Activated naive CD4-positive, alpha-beta T cell treated with anti-CD3 and anti-CD28 coated beads, Interleukin-2, amount 50 U/mL, for 72 hours (primary cell): Measurements from ENCODE around the gene FIBP. TPM values are rescaled to one million over a fixed set of nuclear protein-coding genes. Genes with fewer than 3 reads are reported as not detected.

Source experiments
- ATAC-seq, 2 donors: fragments of 150-1000 bp; cut with Tn5 transposase; 2 replicates each; pipeline ENCODE4 v1.10.0; 2021; ENCODE audit warnings: mild to moderate bottlenecking in 2 of 2, moderate library complexity in 2 of 2
- DNase-seq, 2 donors: peaks; one replicate each; pipeline ENCODE4 v3.0.0; 2021 to 2022; ENCODE audit warnings: low spot score in 2 of 2
- H3K27ac Mint-ChIP-seq, 2 donors: one replicate each; pipeline ENCODE4 v1.8.0; 2022; ENCODE audit warnings: mild to moderate bottlenecking in 2 of 2, mixed read lengths in 2 of 2
- H3K36me3 Mint-ChIP-seq, 2 donors: one replicate each; pipeline ENCODE4 v1.8.0; 2022; ENCODE audit warnings: mixed read lengths in 2 of 2
- H3K9me3 Mint-ChIP-seq, 2 donors: one replicate each; pipeline ENCODE4 v1.8.0; 2022; ENCODE audit warnings: mixed read lengths in 2 of 2
- total RNA-seq, 2 donors: library from RNA; stranded (reverse); gene quantifications; one replicate each; pipeline ENCODE4 v1.2.3, GENCODE V29; 2022

The FIBP gene
- total RNA-seq, 2 donors from 2014 or later: 69.4 to 101 TPM

DNA sequence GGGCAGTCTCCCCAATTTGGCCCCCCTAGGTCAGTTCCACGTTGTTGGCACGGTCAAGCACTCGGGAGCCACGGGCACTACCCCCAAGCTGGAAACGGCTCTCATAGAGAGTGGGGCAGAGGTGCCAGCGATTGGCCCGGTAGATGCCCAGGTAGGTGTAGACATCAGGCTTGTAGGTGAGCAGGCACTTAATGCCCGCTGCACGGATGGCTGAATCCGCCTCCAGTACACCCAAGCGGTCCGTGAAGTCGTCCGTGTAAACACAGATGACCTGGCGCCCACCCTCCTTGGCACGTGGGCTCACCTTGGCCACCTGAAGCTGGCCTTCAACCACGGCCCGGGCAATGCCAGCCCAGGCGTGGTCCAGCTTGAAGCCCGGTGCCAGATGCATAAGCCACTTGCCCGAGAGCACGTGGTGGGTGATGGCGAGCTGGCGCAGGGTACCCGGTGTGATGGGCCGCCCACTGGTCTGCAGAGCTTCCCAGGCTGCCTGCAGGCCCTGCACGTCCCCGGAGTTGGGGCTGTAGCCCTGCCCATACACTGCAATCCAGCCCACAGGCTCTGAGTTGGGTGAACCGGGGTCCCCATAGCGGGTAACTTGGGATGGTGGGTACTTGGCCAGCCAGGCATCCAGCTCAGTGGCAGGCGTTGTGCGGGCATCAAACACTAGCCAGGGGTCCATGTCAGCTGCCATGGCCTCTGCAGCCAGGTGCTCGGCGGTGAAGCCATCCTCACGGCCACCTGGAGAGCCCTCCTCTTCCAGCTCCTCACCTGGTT lies 29.4 kb upstream of the FIBP start:
- DNase-seq (no peak), ATAC-seq (no peak)
- no peaks in the 10 kb centered on the region for H3K9me3 Mint-ChIP-seq
- H3K27ac Mint-ChIP-seq: peak overlapping the region in 1 of 2 donors; percentile 88
- peaks cover 0 to 11% of the 10 kb centered on the region in 2 donors for H3K36me3 Mint-ChIP-seq

DNA sequence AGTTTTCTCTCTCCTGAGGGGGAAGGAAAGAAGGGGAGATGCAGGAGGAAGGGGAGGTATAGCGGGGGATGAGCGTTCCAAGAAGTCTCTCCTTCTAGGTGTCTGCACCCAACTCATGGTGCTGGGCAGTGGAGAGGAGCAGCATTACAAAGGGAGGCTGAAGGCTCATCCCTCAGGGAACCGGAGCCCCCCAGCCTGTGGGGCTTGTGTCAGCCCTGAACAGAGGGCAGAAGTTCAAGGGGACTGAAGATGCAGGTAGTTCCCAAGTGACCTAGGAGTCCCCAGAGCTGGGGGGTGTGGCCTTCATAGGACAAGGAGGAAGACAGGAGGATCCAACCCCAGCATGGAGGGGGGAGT lies 28.8 kb upstream of the FIBP start:
- peaks cover 0 to 11% of the 10 kb centered on the region in 2 donors for H3K36me3 Mint-ChIP-seq
- DNase-seq (no peak), ATAC-seq (no peak)
- peak overlapping the region in 1 of 2 donors; percentile 33 for H3K27ac Mint-ChIP-seq
- H3K9me3 Mint-ChIP-seq: no peaks in the 10 kb centered on the region

DNA sequence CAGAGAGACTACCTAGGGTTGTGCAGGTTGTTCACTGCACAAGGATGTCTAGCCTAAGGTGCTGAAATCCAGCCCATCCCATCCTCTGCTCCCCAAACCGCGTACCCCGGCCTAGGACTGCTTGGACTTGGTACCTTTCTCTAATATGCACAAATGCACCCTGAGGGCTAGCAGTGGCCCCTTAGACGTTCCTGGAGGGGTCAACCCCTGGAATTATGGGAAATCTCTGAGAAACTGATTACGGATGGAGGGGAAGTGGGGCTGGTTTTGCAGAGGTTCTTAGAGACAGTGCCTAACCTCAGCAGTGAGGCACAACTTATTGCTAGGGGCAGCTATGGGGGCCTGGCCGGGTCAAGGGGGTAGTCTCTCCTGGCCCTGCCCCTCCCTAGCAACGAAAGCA lies 28.1 kb upstream of the FIBP start:
- no peak for ATAC-seq

DNA sequence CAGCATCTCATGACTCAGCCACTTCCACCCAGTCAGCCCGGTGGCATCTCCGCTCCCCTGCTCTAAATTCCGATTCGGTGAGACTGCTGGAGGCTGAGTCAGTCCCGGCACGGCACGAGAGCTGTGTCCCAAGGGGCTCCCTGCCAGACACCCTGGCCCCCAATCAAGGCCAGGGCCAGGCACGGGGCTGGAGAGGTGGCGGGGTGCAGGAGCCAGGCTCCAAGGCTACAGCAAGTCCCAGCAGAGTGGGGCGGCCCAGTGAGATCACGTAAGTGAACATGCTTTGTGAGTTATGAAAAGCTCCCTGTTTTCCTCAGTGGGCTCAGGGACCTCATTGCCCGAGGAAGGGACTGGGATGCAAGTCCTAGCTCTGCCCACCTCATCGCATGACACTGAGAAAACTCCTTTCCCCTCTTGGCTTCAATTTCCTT lies 27.6 kb upstream of the FIBP start:
- Mint-ChIP-seq H3K36me3 (peaks cover 0 to 11% of the 10 kb centered on the region in 2 donors), H3K27ac (no peak overlapping the region), H3K9me3 (no peaks in the 10 kb centered on the region)
- ATAC-seq (no peak), DNase-seq (no peak)

More for the DNA sequence above, 28.1 kb upstream of the FIBP start:
- Mint-ChIP-seq H3K9me3 (no peaks in the 10 kb centered on the region), H3K27ac (no peak overlapping the region), H3K36me3 (peaks cover 0 to 11% of the 10 kb centered on the region in 2 donors)
- no peak for DNase-seq

DNA sequence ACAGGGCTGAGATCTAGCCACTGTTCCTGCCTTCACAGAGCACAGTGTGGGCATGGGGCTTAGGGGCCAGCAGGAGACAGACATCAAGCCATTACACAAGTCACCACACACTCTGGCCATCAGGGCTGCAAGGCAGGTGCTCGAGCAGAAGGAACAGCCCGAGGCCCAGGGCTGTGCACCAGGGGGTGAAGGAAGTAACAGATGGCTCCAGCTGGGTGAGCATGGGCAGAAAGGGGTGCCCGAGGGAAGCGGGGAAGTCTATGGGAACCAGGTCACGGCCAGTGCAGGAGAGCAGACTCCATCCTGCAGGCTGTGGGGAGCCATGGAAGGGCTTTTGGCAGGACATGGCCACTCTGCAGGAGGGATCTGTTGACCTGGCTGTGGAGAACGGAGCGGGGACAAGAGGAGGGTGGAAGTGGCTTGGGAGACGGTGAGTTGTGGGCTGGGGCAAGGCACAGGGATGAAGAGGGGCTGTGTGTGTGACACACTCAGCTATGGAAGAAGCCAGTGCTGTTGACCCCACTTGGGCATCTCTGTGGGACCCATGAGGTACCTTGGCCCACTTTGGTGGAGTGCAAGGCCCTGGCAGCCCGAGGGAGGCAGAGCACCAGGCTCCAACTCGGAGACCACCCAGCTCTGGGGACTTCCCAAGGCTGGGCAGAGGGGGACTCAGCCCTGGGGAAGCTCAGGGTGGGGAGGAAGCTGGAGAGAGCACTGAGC lies 27.0 kb upstream of the FIBP start:
- DNase-seq (no peak), ATAC-seq (no peak)
- no peaks in the 10 kb centered on the region for H3K9me3 Mint-ChIP-seq
- peaks cover 0 to 11% of the 10 kb centered on the region in 2 donors for H3K36me3 Mint-ChIP-seq
- peak overlapping the region in 1 of 2 donors; percentile 10 for H3K27ac Mint-ChIP-seq

DNA sequence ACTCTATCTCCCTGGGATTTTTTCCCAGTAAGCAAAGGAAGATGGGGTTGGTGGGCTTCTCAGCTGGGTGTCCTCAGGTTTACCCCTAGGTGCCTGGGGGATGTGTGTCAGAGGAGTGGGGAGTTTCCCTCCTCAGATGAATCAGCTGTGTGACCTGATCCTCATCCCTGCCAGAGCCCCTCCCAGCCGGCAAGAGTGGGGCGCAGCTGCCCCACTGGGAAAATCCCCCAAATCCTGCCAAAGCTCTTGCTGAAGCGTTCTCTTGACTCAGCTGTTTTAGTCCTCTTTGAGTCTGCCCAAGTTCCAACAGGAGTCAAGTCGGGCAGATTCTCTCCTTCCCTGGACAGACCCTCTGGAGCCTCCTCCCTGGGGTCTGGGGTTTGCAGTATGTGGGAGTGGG lies 24.6 kb upstream of the FIBP start:
- Mint-ChIP-seq H3K27ac (no peak overlapping the region), H3K36me3 (peaks cover 0 to 6% of the 10 kb centered on the region in 2 donors), H3K9me3 (no peaks in the 10 kb centered on the region)
- ATAC-seq: peak in 1 of 2 donors; percentile 59
- DNase-seq: no peak

DNA sequence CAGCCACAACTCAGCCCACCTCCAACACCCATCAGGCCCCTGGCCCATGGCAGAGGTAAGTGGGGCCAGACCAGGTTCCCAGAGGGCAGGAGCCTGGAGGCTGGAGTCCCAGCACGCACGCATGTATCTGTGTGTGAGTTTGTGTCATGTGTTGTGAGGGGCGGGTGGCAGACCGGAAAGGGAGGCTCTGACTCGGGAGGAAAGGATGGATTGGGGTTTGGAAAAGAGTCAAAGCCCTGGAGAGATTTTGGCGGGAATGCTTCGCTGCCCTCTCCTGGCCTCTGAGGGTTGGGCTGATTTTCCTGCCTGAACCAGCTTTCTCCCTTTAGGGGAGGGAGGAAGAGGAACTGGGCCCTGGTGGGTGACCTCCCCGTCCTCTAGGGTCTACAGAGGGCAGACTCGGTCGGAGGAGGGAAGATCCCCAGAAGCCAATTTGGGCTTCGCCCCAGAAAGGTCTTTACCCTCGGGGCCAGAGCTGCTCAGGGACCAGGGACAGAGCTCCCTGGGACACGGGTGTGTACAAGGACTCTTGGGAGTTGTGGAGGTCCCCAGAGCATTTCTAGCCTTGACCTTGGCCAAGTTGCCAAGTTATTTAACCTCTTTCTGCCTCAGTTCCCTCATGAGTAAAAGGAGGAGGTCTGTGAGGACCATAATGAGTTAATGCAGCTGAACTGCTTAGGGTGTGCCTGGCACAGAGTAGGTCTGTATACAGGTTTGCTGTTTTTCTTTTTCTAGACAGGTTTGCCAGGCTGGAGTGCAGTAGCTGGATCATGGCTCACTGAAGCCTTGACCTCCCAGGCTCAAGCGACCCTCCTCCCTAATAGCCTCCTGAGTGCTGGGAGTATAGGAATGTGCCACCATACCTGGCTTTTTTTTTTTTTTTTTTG lies 23.7 kb upstream of the FIBP start:
- ATAC-seq (peak in 1 of 2 donors; percentile 25), DNase-seq (no peak)
- H3K9me3 Mint-ChIP-seq: no peaks in the 10 kb centered on the region
- H3K27ac Mint-ChIP-seq: no peak overlapping the region
- H3K36me3 Mint-ChIP-seq: peaks cover 0 to 3% of the 10 kb centered on the region in 2 donors

DNA sequence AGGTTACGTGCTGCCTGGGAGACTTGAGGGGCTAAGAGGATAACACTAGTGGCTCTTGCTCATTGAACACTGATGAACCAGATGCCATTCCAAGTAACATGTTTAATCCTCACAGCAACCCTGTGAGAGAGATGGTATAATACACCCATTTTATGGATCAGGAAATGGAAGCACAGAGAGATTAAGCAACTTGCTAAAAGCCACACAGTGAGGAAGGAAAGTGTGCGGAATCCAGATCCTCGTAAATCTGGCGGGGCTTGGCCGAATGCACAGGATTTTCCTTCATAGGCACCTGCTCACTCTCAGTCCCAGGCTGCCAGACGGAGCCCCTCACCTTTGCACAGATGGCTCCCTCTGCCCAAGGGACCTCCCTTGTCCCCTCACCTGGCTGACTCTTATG lies 19.6 kb upstream of the FIBP start:
- H3K9me3 Mint-ChIP-seq: no peaks in the 10 kb centered on the region

DNA sequence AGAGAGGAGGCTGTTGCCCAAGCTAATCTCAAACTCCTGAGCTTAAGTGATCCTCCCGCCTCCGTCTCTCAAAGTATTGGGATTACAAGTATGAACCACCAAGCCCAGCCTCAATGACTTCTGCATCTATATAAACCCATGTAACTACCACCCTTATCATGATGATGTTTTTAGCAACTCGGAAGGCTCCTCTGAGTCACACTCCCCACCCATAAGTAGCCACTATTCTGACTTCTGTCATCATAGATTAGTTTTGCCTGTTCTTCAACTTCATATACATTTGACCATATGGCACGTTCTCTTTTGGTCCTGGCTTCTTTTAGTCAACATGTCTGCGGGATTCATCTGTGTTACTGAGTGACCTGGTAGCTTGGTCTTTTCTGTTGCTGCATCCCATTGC lies 18.3 kb upstream of the FIBP start:
- ATAC-seq (no peak), DNase-seq (no peak)
- no peaks in the 10 kb centered on the region for H3K9me3 Mint-ChIP-seq
- no peak overlapping the region for H3K27ac Mint-ChIP-seq
- no peaks in the 10 kb centered on the region for H3K36me3 Mint-ChIP-seq

More for the DNA sequence above, 19.6 kb upstream of the FIBP start:
- DNase-seq (no peak), ATAC-seq (no peak)
- no peaks in the 10 kb centered on the region for H3K36me3 Mint-ChIP-seq
- H3K27ac Mint-ChIP-seq: no peak overlapping the region

DNA sequence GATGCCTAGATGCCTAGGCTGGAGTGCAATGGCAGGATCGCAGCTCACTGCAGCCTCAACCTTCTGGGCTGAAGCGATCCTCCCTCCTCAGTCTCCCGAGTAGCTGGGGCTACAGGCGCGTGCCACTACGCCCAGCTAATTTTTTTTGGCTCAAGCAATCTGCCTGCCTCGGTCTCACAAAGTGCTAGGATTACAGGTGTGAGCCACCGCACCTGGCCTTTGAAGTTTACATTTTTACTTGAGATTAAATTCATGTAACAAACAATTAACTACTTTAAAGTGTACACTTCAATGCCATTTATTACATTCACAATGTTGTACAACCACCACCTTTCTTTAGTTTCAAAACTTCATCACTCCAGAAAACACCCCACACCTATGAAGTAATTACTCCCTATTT lies 15.4 kb upstream of the FIBP start:
- DNase-seq (no peak), ATAC-seq (no peak)
- Mint-ChIP-seq H3K27ac (no peak overlapping the region), H3K36me3 (peaks cover 0 to 5% of the 10 kb centered on the region in 2 donors), H3K9me3 (no peaks in the 10 kb centered on the region)

DNA sequence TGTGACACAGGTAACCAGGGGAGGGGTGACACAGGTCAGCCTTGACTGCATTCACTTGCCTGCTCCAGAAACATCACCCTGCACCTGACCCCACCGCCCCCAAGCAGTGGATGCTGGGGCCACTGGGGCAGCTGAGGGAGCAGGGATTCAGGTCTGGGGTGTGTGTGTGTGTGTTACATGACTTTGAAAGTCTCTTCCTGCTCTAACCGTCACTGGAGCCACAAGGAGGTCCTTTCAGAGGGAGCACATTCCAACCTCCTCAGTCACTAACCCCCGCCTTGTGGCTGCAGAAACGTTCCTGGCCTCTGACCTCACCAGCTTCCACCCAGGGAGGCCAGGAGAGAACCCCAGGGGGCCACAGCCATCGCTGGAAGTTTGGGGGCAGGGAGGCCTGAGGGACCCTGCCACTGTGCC lies 14.8 kb upstream of the FIBP start:
- DNase-seq (no peak), ATAC-seq (no peak)
- Mint-ChIP-seq H3K9me3 (no peaks in the 10 kb centered on the region), H3K27ac (no peak overlapping the region), H3K36me3 (peaks cover 0 to 9% of the 10 kb centered on the region in 2 donors)

DNA sequence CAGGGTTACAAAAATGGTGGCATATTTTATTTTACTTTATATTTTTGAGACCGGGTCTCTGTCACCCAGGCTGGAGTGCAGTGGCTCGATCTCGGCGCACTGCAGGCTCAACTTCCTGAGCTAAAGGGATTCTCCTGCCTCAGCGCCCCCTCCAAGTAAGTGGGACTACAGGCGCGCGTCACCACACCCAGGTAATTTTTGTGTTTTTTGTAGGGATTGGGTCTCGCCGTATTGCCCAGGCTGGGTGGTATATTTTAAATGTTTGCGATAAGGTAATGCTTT lies 12.6 kb upstream of the FIBP start:
- DNase-seq (no peak), ATAC-seq (no peak)
- H3K27ac Mint-ChIP-seq: peak overlapping the region in 1 of 2 donors; percentile 97
- peaks cover under 1 to 9% of the 10 kb centered on the region in 2 donors for H3K36me3 Mint-ChIP-seq
- H3K9me3 Mint-ChIP-seq: no peaks in the 10 kb centered on the region

DNA sequence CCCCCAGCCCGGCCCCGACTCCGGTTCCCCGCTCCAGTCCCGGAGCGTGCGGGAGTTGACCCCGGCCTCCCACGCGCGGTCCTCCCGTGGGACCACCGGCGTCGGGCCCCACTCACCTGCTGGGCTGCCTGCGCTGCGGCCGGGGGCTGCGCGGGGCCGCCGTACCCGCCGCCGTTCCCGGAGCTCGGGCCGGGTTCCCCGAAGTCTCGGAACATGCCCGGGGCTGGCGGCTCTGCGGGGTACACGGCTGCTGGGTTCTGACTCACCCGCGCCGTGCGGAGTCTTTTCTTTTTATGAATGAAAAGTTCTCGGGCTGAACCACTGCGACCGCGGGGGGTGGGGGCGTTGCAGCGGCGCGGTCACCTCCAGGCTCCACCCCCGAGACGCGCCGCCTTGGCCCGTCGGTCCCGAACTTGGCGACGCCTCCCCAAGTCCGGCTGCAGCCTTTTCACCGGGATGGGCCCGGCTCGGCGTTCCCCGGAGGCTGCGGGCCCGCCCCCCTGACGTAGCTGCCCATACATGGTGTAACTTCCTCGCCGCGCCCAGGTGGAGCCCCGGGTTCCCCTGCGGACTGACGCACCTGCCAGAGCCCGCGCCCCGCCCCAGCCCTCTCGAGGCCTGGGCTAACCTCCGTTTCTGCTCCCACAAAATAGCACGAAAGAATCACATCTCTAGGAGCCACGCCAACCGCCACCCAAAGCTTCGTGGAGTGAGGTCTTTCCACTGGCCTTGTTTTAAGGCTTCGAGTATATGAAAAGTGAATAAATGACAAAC lies 12.0 kb upstream of the FIBP start, which contains the start of gene FOSL1:
Gene FOSL1 (minus strand): TSS at position 264 of the 774 bp plus-strand sequence. CDS start 49 bp downstream, at position 215.
- H3K9me3 Mint-ChIP-seq: no peaks in the 10 kb centered on the region
- ATAC-seq: peak; percentile 84 to 87

DNA sequence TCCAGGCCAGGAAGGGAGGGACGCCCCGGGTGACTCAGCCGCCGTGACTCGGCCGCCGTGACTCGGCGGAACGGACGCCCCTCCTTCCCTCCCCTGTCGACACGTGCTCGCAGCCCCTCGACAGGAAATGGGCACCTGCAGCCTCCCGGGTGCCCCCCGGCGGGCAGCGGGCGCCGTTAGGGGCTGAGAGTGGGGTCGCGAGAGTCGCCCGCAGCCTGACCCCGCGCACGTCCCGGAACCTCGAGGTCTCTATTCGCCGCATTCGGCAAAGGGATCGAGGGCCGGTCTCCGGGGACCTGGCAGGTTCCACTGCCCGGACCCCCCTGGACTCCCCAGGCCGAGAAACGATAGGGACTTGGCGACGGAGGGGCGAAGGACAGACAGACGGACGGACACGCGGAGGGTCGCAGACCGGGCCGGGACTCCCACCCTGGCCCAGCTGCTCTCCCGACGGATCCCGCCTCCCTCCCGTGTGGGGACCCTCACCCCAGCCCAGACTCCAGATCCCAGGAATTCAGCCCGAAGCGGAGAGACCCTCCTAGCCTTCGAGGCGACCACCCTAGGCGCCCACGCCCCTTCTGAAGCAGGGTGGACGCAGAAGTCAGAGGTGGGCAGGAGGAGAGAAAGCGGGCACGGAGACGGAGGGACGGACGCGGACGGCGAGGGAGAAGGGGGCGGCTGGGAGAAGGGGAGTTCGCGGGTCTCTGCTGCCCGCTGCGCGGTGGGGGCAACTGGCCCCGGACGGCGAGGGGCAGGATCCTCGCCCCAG lies 11.3 kb upstream of the FIBP start:
- Mint-ChIP-seq H3K36me3 (peaks cover 9% of the 10 kb centered on the region in 2 donors), H3K27ac (peak overlapping the region; percentile 81 to 97), H3K9me3 (no peaks in the 10 kb centered on the region)
- peak; percentile 35 to 52 for ATAC-seq
- peak; percentile 71 to 89 for DNase-seq

More for the DNA sequence above, 12.0 kb upstream of the FIBP start, which contains the start of gene FOSL1:
- Mint-ChIP-seq H3K27ac (peak within 1 kb of the TSS; percentile 81 to 97), H3K36me3 (peaks cover 6 to 9% of the 10 kb centered on the region in 2 donors)
- DNase-seq: peak; percentile 94 to 98

DNA sequence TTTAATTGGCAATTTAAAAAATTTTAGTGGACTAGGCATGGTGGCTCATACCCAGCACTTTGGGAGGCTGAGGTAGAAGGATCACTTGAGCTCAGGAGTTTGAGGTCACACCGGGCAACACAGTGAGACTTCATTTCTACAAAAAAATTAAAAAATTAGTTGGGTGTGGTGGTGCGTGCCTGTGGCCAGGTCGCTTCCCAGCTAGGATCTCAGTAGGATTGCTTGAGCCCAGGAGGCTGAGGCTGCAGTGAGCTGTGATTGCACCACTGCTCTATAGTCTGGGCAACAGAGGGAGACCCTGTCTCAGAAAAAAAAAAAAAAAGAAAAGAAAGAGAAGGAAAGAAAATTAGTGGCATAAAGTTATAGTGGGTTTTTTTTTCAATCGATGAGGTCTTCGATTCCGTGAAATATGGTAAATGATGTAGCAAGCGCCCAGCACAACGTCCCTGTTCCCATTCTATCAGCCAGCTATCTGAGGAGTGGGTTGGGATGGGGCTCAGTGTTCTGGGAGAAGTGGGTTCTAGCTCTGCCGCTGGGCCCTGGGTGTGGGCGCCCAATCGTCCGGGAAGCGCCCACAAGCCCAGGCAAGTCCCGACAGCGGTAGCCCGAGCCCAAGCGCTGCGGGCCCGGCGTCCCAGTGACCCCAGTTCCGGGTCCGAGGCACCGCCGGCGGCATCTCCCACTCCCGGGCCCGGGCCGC lies 10.5 kb upstream of the FIBP start:
- H3K36me3 Mint-ChIP-seq: peaks cover 9 to 13% of the 10 kb centered on the region in 2 donors
- peak overlapping the region; percentile 97 to 98 for H3K27ac Mint-ChIP-seq
- no peak for DNase-seq
- no peaks in the 10 kb centered on the region for H3K9me3 Mint-ChIP-seq
- no peak for ATAC-seq
